Heart left ventricle (tissue), 16 donors: ENCODE measurements around the gene PARP1. TPM values are rescaled to one million over a fixed set of nuclear protein-coding genes. Genes with fewer than 3 reads are reported as not detected.

Experiments
- ATAC-seq, 4 donors: fragments of 200-7000 bp; cut with Tn5 transposase; one replicate each; pipeline ENCODE4 v1.9.1; 2020 to 2022; ENCODE audit warnings: moderate library complexity in 4 of 4, mild to moderate bottlenecking in 3 of 4, moderate number of reproducible peaks in 1 of 4
- DNase-seq, 5 donors: peaks; one replicate each; pipeline ENCODE4 v3.0.0-alpha.2; 2020
- H3K27ac ChIP-seq, 12 donors: fragments of 200-600 bp; sonication (generic) in 4 of 12; one replicate each; pipeline versions ENCODE4 v1.5.0 to v1.8.0; 2016 to 2022; ENCODE audit warnings: mild to moderate bottlenecking in 2 of 12
- H3K27me3 ChIP-seq, 9 donors: fragments of 200-600 bp; sonication (generic) in 2 of 9; one replicate each; pipeline versions ENCODE4 v1.5.1 to v1.8.0; 2016 to 2022; ENCODE audit warnings: mild to moderate bottlenecking in 3 of 9
- H3K36me3 ChIP-seq, 9 donors: fragments of 200-600 bp; sonication (generic) in 2 of 9; one replicate each; pipeline versions ENCODE4 v1.5.0 to v1.8.0; 2018 to 2022; ENCODE audit warnings: mild to moderate bottlenecking in 2 of 9
- H3K4me1 ChIP-seq, 12 donors: fragments of 200-600 bp; sonication (generic) in 4 of 12; one replicate each; pipeline versions ENCODE4 v1.5.0 to v1.8.0; 2016 to 2022; ENCODE audit warnings: mild to moderate bottlenecking in 3 of 12
- H3K4me3 ChIP-seq, 12 donors: fragments of 200-600 bp; sonication (generic) in 4 of 12; one replicate each; pipeline versions ENCODE4 v1.5.0 to v1.8.0; 2017 to 2022; ENCODE audit warnings: mild to moderate bottlenecking in 9 of 12, moderate library complexity in 4 of 12
- H3K9me3 ChIP-seq, 12 donors: fragments of 200-600 bp; sonication (generic) in 4 of 12; one replicate each; pipeline versions ENCODE4 v1.5.0 to v1.8.0; 2016 to 2022; ENCODE audit warnings: mild to moderate bottlenecking in 1 of 12
- POLR2A ChIP-seq, 2 donors: fragments of 450-650 bp; IDR thresholded peaks; one replicate each; pipeline ENCODE4 v1.6.1; 2017; ENCODE audit warnings: antibody characterized with exemption in 2 of 2, mild to moderate bottlenecking in 2 of 2, moderate library complexity in 2 of 2
- WGBS, 4 donors: extraction: QIAGEN DNeasy Blood & Tissue Kit in 2 of 4; methylation state at CpG; one replicate each; pipeline versions ENCODE4 v1.1.5 to v1.1.7; 2013 to 2018; 5-methylcytosine and 5-hydroxymethylcytosine counted together
- intact Hi-C, 10 donors: fragments of 100-400 bp; cut with DNase I; formaldehyde crosslinking; loops; one replicate each; pipeline versions ENCODE4 v1.11.1 to v1.14.2; 2022
- polyA plus RNA-seq, 2 donors: library from polyadenylated mRNA; stranded (reverse); fragments of 200-250 nt; gene quantifications; one replicate each; pipeline ENCODE4 v1.2.3, GENCODE V29; 2013
- total RNA-seq, 9 donors: library from RNA; depleted of rRNA in 2 of 9; stranded (reverse); fragments of >200 nt in 2 of 9; fragmentation: NEBNext Ultra II Directional in 3 of 9; extraction: Animal tissue kit (Norgen Biotek cat#: 25700) in 3 of 9; gene quantifications; one replicate each; pipeline versions ENCODE4 v1.1.0 to v1.2.4, GENCODE V29; 2016 to 2023
- TF ChIP-seq, protein P1 (sequence below), 12 donors: fragments of 200-600 bp; sonication (generic) in 4 of 12; IDR thresholded peaks; one replicate each; pipeline versions ENCODE4 v1.5.0 to v1.8.0; 2018 to 2022; ENCODE audit warnings: antibody characterized with exemption in 12 of 12, mild to moderate bottlenecking in 5 of 12
- donor health status: ischemic (EF 13 %, LVEDD 7.1; RV severe dilation, severe dysfunction).
- donor health status: healthy with polysubstance abuse.
- donor health status: DM: no; HTN: yes; CAD: no.
- donor health status: DM: no; HTN: no; CAD: no.
- donor health status: ischemic (EF 25% LVEDD 6.9; RV normal size, moderate dysfunction).
- donor health status: ischemic (EF 25% LVEDD 5.7; RV mildly dilated, moderate dysfunction).
- donor health status: healthy.
- donor health status: DM: yes; HTN: yes; CAD: no.
- donor health status: ischemic (EF 35%, LVEDD 5.7; RV mildly dilated, moderate dysfunction).
- donor health status: nonischemic (EF 11% LVEDD 7.7; RV severe dilation, severe dysfunction).
- donor health status: DM: yes; HTN: yes; CAD: no.
- donor health status: PGD.
- donor health status: ischemic (EF 29% LVEDD 5.4; RV normal size, mild dysfunction).
- donor health status: nonischemic (EF 23%, LVEDD 6.1; RV moderate dilation, normal function).

Gene PARP1
- total and polyA plus RNA-seq, 11 donors: 50.4 to 168 (median 111) TPM

- peaks cover 0 to 68% (median 43%) of the 10 kb centered on the region in 9 donors for H3K36me3 ChIP-seq
- no peak overlapping the region for H3K4me3 ChIP-seq
- no peak for ATAC-seq
- 94 to 99% (median 96%) methylated on average over 2 of the region's 2 CpGs for WGBS, 4 donors
- no peaks in the 10 kb centered on the region for H3K27me3 ChIP-seq
- H3K27ac ChIP-seq: peak overlapping the region in 2 of 12 donors; percentile 52 to 74
- H3K4me1 ChIP-seq: peaks cover 0 to 51% (median 29%) of the 10 kb centered on the region in 12 donors
- no peak for DNase-seq
- intact Hi-C loops: no loop called here
- no peak for TF ChIP-seq POLR2A (IDR thresholded peaks at IDR 0.05)
- TF ChIP-seq, protein P1, sequence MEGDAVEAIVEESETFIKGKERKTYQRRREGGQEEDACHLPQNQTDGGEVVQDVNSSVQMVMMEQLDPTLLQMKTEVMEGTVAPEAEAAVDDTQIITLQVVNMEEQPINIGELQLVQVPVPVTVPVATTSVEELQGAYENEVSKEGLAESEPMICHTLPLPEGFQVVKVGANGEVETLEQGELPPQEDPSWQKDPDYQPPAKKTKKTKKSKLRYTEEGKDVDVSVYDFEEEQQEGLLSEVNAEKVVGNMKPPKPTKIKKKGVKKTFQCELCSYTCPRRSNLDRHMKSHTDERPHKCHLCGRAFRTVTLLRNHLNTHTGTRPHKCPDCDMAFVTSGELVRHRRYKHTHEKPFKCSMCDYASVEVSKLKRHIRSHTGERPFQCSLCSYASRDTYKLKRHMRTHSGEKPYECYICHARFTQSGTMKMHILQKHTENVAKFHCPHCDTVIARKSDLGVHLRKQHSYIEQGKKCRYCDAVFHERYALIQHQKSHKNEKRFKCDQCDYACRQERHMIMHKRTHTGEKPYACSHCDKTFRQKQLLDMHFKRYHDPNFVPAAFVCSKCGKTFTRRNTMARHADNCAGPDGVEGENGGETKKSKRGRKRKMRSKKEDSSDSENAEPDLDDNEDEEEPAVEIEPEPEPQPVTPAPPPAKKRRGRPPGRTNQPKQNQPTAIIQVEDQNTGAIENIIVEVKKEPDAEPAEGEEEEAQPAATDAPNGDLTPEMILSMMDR (IDR thresholded peaks at IDR 0.05): no peak
- H3K9me3 ChIP-seq: no peaks in the 10 kb centered on the region
Observed at GRCh38 chr1:226357416-226357815, 50.5 kb downstream of the PARP1 start.

DNA sequence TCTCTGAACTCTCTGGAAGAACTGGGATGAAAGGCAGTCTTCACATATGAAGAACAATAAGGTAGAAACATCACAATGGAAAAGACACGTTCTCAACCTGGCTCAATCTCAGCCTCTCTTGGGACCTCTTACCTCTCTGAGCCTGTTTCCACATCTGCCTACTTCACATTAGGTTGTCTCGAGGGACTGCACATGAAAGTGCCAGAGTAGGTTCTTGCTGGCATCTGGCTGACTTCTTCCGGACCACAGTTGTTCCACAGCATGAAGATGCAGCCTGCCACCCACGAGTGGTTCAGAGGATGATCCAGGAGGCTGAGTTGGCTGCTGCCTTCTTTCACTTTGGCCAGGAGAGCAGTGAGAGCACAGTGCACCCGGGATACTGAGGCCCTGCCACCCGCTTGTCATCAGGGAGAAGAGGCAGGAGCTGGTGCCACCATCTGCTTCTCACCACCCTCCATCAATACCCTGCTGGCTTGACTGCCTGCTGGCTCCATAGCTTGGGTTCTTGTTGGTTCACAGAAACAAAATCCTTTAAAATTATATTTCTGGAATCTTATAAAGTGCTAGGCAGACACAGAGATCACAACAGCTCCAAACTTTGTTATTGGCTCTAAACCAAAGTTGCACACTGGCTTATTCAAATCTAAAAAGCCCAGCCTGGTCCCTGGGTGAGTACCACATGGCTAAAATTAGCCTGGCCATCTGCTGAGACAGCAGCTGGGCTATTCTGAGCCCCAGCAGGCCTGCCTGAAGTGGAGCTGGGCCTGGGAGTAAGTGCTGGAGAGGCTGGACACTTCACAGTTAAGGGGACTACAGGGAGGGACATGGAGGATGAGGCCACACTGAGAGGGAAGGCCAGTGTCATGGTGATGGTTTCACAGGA lies 52.0 kb downstream of the PARP1 start:
- WGBS, 4 donors: 56 to 68% (median 64%) methylated on average over 4 to 6 of the region's 6 CpGs
- intact Hi-C loops: no loop called here
- Histone ChIP-seq H3K36me3 (peaks cover 0 to 53% (median 28%) of the 10 kb centered on the region in 9 donors), H3K4me3 (no peak overlapping the region), H3K4me1 (peaks cover 0 to 50% (median 29%) of the 10 kb centered on the region in 12 donors), H3K27ac (peak overlapping the region in 11 of 12 donors; percentile 37 to 77 (median 57)), H3K9me3 (no peaks in the 10 kb centered on the region), H3K27me3 (no peaks in the 10 kb centered on the region)
- DNase-seq: peak in 4 of 5 donors; percentile 57 to 83 (median 74)
- no peak for TF ChIP-seq POLR2A (IDR thresholded peaks at IDR 0.05)
- TF ChIP-seq, protein P1 (IDR thresholded peaks at IDR 0.05): no peak
- ATAC-seq: peak; percentile 92 to 94 (median 94)

- intact Hi-C loops: no loop called here
- no peaks in the 10 kb centered on the region for H3K9me3 ChIP-seq
- WGBS, 4 donors: 95 to 97% (median 96%) methylated on average over 10 of the region's 10 CpGs
- H3K27me3 ChIP-seq: no peaks in the 10 kb centered on the region
- H3K4me3 ChIP-seq: no peak overlapping the region
- TF ChIP-seq, protein P1 (IDR thresholded peaks at IDR 0.05): no peak
- TF ChIP-seq POLR2A (IDR thresholded peaks at IDR 0.05): no peak
- ATAC-seq: no peak
- H3K27ac ChIP-seq: peak overlapping the region in 4 of 12 donors; percentile 36 to 77 (median 75)
- H3K36me3 ChIP-seq: peaks cover 0 to 44% (median 19%) of the 10 kb centered on the region in 9 donors
- H3K4me1 ChIP-seq: peaks cover 0 to 50% (median 30%) of the 10 kb centered on the region in 12 donors
- DNase-seq: no peak
Observed at GRCh38 chr1:226355016-226355415, 52.9 kb downstream of the PARP1 start.
